NCI-H345 treated with DMSO at 0.1 percent for 48 hours (cell line): Measurements from ENCODE around the gene PARP3.
"Not testable (repeated sequence)": the region's sequence is repeated elsewhere in the genome, so short reads cannot be mapped to it uniquely, and the experiment has no call there.

Experiments used
- DNase-seq: peaks from one replicate; lab custom pipeline; 2025; ENCODE audit not compliant: unreplicated experiment; lab: John Stamatoyannopoulos, UW

PARP3 gene

GRCh38 chr3:51983578-51984268 lies 41.6 kb downstream of the PARP3 start:
- DNase-seq: no peak

GRCh38 chr3:51984269-51984647 lies 42.1 kb downstream of the PARP3 start:
- no peak for DNase-seq

- no peak for DNase-seq
Observed at GRCh38 chr3:51985063-51985462, 42.9 kb downstream of the PARP3 start.

GRCh38 chr3:51986010-51986947 lies 44.1 kb downstream of the PARP3 start:
- DNase-seq: no peak

- no peak for DNase-seq
Observed at GRCh38 chr3:51987568-51987967, 45.4 kb downstream of the PARP3 start.

GRCh38 chr3:51988286-51989146 lies 46.4 kb downstream of the PARP3 start:
- no peak for DNase-seq

GRCh38 chr3:51990501-51990971 lies 48.4 kb downstream of the PARP3 start:
- not testable (repeated sequence) for DNase-seq

- DNase-seq: no peak
Observed at GRCh38 chr3:51992017-51992682, 50.0 kb downstream of the PARP3 start.

- DNase-seq: not testable (repeated sequence)
Observed at GRCh38 chr3:51993657-51994056, 51.5 kb downstream of the PARP3 start.

- DNase-seq: no peak
Observed at GRCh38 chr3:51994530-51994929, 52.4 kb downstream of the PARP3 start.

- DNase-seq: peak; percentile 78
Observed at GRCh38 chr3:51995346-51996163, 53.4 kb downstream of the PARP3 start, which contains the start of gene RPL29. Gene RPL29 (minus strand): TSS chr3:51995895. CDS start chr3:51995461, 434 bp downstream.

GRCh38 chr3:51997172-51997571 lies 55.0 kb downstream of the PARP3 start:
- DNase-seq: no peak

GRCh38 chr3:51997935-51998596 lies 55.9 kb downstream of the PARP3 start:
- DNase-seq: no peak
